Thyroid gland (tissue), 4 donors: ENCODE data around the gene BCKDHA.

Source experiments
- CTCF ChIP-seq, 6 experiments: fragments of 200-600 bp in 3 of 6; fragments of 450-650 bp in 3 of 6; sonication (generic) in 3 of 6; IDR thresholded peaks; one replicate each; pipeline ENCODE4 v1.5.1; 2016 to 2019; ENCODE audit warnings: antibody characterized with exemption in 6 of 6, mild to moderate bottlenecking in 2 of 6, inconsistent platforms in 1 of 6, moderate library complexity in 1 of 6
- POLR2A ChIP-seq, 2 donors: fragments of 450-650 bp; IDR thresholded peaks; one replicate each; pipeline ENCODE4 v1.6.1; 2017; ENCODE audit warnings: antibody characterized with exemption in 2 of 2, mild to moderate bottlenecking in 2 of 2, moderate library complexity in 1 of 2

- no peak for TF ChIP-seq CTCF (IDR thresholded peaks at IDR 0.05)
- TF ChIP-seq POLR2A (IDR thresholded peaks at IDR 0.05), result no peak
These were observed 4.4 kb downstream of the BCKDHA start for GRCh38 chr19:41402010-41402409.
